Endothelial cell of umbilical vein (primary cell): ENCODE data around the gene SLC7A10.

Source experiments
- EZH2 ChIP-seq: IDR thresholded peaks from 2 replicates; pipeline ENCODE4 v1.6.1; 2012; ENCODE audit warnings: borderline replicate concordance, low read depth, mild to moderate bottlenecking, moderate library complexity, low read length, inconsistent platforms; ENCODE audit not compliant: severe bottlenecking
- TF ChIP-seq, protein P1 (sequence below), 2 donors: IDR thresholded peaks; 1 replicate in 1 of 2; 2 replicates in 1 of 2; pipeline ENCODE4 v1.5.1; 2011; ENCODE audit warnings: low read length in 2 of 2, mild to moderate bottlenecking in 2 of 2, moderate library complexity in 2 of 2, control low read depth in 1 of 2, inconsistent platforms in 1 of 2, low read depth in 1 of 2; ENCODE audit not compliant: insufficient read depth in 1 of 2; ENCODE audit errors: extremely low read depth in 1 of 2

DNA sequence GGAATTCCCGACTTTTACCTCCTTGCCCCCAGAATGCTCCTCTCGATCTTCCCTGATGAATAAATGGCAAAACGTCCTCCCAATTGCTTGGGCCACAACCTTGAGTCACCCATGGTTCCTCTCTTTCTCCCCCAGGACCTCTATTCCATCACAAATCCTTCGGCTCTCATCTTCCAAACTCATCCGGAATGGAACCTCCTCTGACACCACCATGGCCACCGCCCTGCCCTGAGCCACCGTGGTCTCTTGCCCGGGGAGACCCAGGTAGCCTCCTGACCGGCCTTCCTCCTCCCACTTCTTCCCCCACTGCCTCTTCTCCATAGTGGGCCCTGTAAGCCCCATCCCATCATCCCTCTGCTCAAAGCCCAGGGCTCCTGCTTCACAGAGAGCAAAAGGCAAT is 4.9 kb downstream of the SLC7A10 start:
- TF ChIP-seq, protein P1, sequence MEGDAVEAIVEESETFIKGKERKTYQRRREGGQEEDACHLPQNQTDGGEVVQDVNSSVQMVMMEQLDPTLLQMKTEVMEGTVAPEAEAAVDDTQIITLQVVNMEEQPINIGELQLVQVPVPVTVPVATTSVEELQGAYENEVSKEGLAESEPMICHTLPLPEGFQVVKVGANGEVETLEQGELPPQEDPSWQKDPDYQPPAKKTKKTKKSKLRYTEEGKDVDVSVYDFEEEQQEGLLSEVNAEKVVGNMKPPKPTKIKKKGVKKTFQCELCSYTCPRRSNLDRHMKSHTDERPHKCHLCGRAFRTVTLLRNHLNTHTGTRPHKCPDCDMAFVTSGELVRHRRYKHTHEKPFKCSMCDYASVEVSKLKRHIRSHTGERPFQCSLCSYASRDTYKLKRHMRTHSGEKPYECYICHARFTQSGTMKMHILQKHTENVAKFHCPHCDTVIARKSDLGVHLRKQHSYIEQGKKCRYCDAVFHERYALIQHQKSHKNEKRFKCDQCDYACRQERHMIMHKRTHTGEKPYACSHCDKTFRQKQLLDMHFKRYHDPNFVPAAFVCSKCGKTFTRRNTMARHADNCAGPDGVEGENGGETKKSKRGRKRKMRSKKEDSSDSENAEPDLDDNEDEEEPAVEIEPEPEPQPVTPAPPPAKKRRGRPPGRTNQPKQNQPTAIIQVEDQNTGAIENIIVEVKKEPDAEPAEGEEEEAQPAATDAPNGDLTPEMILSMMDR (IDR thresholded peaks at IDR 0.05; ENCODE audit: extremely low read depth in 1 of 2, insufficient read depth in 1 of 2, low read depth in 1 of 2, low read length in 2 of 2) = no peak
- no peak for TF ChIP-seq EZH2
